GM21737 (cell line): Measurements from ENCODE around the gene STARD8.
"Not testable (repeated sequence)": the region's sequence is repeated elsewhere in the genome, so short reads cannot be mapped to it uniquely, and the experiment has no call there.

Source experiments
- ATAC-seq: cut with Tn5 transposase; IDR thresholded peaks from one replicate; pipeline ENCODE4 v1.9.1; 2021; ENCODE audit warnings: mild to moderate bottlenecking, moderate library complexity; ENCODE audit not compliant: unreplicated experiment

The STARD8 gene

DNA sequence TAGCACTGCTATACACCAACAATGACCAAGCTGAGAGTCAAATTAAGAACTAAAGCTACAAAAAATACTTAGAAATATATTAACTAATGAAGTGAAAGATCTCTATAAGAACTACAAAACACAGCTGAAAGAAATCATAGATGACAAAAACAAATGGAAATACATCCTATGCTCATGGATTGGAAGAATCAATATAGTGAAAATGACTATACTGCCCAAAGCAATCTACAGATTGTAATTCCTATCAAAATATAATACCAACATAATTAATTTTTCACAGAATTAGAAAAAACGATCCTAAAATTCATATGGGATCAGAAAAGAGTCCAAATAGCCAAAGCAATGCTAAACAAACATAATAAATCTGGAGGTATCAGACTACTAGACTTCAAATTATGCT is 87.8 kb downstream of the STARD8 start:
- ATAC-seq: no peak

DNA sequence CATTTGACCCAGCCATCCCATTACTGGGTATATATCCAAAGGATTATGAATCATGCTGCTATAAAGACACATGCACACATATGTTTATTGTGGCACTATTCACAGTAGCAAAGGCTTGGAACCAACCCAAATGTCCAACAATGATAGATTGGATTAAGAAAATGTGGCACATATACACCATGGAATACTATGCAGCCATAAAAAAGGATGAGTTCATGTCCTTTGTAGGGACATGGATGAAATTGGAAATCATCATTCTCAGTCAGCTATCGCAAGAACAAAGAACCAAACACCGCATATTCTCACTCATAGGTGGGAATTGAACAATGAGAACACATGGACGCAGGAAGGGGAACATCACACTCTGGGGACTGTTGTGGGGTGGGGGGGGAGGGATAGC is 94.4 kb downstream of the STARD8 start:
- not testable (repeated sequence) for ATAC-seq

DNA sequence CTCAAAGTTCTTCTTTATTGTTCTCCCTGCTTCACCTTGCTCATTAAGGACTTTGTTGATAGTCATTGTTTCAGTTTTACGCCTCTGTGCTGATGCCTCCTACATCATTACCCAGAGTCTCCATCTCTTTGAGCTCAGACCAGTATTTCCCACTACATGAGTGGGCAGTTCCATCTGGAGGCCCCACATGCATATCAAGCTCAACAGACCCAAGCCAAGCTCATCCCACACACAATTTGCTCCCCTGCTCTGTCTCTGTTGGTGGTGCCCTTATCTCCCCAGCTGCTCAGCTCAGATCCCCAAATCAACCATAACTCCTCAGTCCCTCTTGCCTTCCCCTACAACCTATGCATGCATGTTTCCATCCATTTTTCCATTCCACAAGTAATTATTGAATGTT is 96.3 kb downstream of the STARD8 start:
- no peak for ATAC-seq

DNA sequence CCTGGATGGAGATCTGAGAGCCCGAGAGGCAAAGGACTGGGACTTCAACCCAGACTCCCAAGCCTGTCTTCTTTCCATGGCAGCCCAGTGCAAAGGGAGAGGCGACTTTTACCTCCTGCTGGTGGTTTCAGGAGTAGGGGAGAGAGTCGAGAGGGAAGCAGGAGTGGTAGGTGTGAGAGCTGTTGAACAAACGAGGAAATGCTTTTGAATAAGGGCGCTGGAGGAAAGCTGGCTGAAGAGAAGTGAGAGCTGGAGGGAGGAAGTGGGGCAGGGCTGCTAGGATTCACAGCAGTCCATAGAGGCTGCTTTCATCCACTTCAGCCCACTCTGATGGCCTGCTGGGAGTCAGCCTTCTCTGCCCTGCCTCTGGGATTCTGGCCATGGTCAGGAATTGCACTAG is 99.5 kb downstream of the STARD8 start:
- no peak for ATAC-seq

DNA sequence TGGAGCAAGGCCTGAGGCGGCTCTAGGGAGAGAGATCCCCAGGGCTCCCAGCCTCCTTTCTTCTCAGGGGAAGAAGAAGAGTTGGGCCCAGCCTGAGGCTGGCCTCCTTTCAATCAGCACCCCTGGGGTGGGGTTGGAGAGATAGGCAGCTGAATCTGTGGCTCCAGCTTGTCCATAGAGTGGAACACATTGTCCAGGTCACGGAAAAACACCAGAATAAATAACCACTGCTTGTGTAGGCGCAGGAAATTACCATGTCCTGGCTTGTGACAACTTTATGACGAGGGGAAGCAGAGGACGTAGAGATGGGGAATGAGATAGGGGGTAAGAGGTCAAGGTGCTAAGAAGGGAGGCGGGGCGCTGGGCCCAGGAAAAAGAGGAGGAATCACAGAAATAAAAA is 100.6 kb downstream of the STARD8 start:
- ATAC-seq: no peak

DNA sequence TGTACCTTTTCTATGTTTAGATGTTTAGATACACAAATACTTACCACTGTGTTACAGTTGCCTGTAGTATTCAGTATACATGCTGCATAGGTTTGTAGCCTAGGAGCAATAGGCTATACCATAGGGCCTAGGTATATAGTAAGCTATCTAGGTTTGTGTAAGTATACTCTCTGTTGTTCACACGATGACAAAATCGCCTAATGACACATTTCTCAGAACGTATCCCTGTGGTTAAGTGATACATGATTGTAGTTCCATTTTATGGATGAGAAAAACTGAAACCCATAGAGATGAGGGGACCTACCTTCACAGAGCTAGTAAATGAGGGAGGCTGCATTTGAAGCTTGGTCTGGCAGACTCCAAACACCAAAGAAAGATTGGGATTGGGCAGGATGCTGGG is 102.0 kb downstream of the STARD8 start:
- ATAC-seq: no peak

DNA sequence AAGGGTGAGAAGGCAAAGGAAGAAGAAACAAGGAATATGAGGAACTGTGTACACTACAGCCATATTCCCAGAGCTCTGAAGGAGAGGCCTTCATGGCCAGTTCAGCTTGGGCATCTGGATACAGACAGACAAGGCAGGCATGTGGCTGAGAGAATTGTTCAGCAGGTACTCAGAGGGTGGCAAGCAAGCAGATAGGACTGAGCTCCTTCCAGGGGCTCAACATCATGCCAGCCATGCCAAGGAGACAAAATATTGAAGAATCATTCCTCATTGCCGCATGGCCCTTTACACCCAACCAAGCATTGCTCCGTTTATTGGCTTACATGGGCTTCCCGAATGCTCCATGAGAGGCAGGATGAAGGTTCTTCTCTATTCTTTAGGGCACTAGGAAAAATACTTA is 102.8 kb downstream of the STARD8 start:
- no peak for ATAC-seq

DNA sequence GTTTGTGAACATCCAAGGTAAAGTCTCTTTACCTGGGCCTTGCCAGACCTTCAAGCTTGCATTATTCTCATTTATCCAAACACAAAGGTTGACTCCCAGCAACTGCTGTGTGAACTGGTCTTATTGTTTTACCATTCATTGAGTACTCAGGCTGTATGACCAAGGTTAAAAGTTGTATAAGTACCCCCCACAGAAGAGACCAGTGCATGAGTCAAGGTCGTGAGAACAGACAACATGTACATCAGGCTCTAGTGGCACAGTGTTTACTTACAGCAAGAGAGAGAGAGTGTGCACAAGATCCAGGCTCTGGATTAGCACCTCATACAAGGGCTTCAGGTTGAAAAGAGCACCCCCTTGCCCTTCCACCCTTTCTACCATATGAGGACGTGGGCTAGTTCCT is 103.9 kb downstream of the STARD8 start:
- ATAC-seq: no peak

DNA sequence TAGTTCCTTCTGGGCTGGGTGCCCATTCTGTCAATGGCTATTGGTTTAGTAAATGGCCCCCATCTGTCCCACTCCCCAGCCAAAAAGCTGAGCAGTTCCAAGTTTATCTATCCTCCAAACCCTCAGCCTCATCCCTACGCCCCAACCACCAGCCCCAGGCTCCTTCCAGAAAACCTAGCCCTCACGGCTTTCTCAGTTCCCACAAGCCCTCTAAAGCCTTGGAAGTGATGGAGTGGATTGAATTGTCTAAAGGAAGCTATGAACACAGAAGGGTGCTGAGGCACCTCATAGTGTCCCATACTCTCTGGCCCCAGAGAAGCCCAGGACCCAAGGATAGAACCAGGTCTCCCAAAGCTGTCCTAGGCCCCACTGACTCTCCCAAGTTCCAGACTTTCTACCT is 105.8 kb downstream of the STARD8 start:
- no peak for ATAC-seq

DNA sequence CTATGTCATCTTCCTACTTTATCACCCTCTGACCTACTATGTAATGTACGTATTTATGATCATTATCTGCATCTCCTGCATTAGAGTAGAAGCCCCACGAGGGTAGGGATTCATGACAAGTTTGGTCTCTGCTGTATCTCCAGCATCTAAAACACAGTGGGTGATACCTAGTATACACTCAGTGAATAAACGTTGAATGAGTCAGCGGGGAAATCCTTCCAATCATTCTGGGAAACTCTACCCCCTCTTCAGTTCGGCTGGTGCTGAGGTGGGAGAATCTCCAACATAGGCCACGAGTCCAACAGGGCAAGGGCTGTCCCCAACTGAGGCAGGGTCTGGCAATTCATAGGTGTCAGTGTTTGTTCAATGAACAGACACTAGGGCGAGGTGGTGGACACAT is 106.9 kb downstream of the STARD8 start:
- ATAC-seq: no peak

DNA sequence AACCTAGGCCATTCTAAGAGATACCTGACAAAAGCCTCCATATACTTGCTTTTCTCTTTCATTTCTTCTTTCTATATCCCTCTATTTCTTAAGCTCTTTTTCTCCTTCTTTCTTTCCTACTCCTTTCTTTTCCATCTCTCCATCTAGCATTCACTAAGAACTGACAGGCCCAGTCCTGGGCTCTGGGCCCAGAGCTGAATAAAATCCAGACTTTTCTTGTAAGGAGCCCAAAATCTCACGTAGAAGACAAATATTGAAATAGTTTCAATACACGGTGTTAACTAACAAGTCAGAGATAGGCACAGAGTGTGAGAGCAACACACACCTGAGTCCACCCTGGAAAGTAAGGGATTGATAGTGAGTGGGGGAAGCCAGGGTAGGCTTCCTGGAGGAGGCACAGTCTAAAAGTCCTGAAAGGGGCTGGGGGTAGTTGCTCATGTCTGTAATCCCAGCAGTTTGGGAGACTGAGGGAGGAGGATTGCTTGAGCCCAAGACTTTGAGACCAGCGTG is 108.2 kb downstream of the STARD8 start:
- no peak for ATAC-seq

DNA sequence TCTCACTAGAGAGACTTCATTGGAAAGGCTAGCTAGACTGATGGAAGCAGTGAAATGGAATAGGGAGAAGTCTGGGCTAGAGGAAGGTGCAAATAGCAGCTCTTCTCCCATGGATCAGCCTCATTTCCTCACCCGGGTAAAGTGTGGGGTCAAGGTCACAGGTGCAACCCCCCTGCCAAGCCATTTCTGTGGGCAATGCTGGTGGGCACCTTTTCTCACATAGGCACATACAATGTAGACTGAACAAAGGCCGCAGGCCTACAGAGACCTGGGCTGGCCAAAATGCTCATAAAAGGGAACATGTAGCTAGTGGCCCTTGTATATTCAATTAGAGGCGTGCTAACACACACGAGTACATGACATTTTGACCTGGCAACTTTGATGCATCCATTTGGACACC is 109.9 kb downstream of the STARD8 start:
- no peak for ATAC-seq

DNA sequence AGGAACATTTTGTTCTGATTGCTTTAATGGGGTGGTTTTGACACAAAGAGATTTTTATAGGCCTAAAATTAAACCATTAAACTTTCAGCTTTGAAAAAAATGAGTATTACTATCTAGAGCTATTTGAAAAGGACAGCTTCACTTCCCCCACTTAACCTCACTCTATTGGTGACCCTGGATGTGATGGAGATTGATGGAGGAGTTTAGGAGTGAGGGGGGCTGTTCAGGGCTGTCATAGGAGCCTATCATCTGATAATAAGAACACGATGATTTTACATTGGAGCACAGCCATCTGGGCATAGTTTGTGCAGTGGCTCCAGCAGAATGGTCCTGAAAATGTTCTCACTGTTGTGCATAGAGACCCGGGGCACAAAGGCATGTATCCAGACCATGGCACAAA is 110.3 kb downstream of the STARD8 start:
- no peak for ATAC-seq

DNA sequence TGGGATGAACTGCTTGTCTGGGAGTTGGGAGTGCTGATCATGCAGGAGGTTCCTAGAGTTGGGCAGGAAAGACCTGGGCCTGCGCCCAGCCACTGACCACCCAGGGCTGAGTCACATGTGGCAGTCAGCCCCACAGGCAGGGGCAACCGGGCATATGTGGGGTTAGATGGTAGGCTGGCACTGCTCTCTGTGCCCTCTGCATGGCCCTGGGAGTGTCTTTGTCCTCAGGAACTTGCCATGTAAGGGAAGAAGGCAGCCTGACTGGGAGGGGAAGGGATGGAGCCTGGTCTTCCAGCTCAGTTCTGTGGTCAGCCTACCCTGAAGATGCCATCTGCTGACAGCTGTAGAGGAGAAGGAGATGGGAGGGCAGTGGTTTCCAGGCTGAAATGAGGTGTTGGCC is 111.2 kb downstream of the STARD8 start:
- ATAC-seq: no peak

DNA sequence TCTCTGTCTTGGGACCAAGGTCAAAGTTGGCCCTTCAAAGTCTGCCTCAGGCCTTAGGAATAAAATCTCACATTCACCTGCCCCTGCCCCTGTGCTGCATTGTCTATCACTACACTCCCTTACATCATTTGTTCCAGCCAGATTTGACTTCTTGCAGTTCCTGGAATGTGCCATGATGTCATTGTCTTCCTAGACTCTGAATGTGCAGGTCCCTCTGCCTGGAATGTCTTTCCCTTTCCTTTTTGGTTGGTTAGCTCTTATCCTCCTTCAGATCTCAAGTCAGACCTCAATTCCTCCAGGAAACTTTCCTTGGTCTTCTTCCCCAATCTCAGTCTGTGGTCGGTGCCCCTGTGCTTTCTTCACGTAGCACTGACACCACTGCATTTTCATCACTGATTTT is 113.6 kb downstream of the STARD8 start:
- no peak for ATAC-seq

DNA sequence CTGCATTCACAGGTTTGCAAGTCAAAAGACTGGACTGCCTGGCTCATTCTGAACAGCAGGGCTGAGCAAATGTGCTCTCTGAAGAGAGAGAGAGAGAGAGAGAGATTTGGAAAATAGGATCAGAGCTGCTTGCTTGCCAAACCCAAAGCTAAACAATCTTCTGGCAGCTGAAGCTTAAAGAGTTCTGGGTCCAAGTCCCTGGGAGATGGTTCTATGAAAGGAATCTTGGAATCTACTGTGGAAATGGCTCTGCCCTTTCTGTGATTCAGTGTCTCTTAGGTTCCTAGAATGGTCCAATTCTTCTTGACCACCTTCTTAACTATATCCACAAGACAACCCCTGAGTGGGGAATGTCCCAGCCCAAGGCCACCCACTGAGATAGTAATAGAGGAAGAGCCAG is 115.3 kb downstream of the STARD8 start:
- ATAC-seq: no peak

DNA sequence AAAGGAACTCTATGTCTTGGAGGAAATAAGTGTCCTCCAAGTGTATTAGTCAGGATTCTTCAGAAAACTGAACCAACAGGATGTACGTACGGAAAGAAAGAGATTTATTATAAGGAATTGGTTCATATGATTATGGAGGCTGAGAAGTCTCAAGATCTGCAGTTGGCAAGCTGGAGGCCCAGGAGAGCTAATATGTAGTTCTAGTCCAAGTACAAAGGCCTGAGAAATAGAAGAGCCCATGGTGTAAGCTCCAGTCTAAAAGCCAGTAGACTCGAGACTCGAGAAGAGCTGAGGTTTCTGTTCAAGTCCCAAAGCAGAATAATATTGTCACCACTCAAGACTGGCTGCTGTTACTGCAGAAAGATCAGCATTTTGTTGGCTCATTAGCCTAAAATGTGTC is 116.0 kb downstream of the STARD8 start:
- no peak for ATAC-seq
